Keratinocyte (primary cell): ENCODE results near the gene ZDHHC1.

Experiments used
- EZH2 ChIP-seq: IDR thresholded peaks from one replicate; pipeline ENCODE4 v1.6.1; 2012; ENCODE audit warnings: inconsistent platforms, mild to moderate bottlenecking, low read length, moderate library complexity
- TF ChIP-seq, protein P1 (sequence below), 3 experiments: IDR thresholded peaks in 1 of 3; conservative IDR thresholded peaks in 1 of 3; optimal IDR thresholded peaks in 1 of 3; 2 replicates in 2 of 3; 3 replicates in 1 of 3; pipeline versions ENCODE3 to v1.5.1; 2011; ENCODE audit warnings: low read length in 3 of 3, mild to moderate bottlenecking in 3 of 3, moderate library complexity in 2 of 3, control low read depth in 1 of 3, inconsistent platforms in 1 of 3; ENCODE audit not compliant: insufficient read depth in 2 of 3; ENCODE audit errors: extremely low read depth in 1 of 3

DNA sequence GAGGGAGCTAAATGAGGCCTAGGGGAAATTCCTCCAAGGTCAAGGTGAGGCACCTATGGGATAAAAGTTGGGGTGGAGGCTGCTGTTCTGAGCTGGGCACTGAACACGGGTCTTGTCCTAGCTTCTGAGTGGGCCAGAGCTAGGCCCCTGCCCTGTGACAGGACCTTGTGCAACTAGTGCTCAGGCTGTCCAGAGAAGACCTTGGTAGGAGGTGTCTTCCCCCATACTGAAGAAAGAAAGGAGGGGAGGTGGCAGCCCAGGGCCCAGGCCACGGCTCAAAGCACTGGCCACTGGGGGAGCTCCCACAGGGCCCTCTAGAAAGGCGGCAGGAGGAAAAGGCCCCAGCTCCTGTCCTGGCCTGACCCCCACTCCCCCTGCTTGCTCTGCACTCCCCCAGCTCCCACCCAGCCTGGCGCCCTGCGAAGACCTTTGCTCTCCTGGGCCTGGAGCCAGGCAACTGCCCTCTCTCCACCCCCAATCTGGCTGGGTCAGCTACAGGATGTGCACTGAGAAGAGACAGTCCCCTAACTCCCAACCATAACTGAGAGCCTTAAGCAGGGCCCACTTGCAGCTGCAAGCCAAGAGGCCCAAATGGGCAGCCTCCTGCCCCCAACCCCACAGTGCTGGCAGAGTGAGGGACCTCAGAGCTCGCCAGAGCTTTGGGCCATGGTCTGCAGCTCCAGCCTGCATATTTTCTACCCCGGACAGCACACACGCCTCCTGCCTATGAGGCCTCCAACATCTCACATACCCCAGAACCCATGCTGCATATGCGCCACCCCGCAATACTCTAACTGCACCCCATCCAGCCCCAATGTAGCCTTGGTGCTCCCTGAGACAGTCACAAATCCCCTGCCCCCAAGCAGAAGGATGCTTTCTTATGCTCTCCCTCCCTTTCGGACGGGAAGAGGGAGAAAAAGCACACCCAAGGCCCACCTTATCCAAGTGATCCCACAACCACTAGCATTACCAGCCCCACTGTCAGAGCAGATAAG lies 29.9 kb upstream of the ZDHHC1 start:
- no peak for TF ChIP-seq EZH2
- TF ChIP-seq, protein P1, sequence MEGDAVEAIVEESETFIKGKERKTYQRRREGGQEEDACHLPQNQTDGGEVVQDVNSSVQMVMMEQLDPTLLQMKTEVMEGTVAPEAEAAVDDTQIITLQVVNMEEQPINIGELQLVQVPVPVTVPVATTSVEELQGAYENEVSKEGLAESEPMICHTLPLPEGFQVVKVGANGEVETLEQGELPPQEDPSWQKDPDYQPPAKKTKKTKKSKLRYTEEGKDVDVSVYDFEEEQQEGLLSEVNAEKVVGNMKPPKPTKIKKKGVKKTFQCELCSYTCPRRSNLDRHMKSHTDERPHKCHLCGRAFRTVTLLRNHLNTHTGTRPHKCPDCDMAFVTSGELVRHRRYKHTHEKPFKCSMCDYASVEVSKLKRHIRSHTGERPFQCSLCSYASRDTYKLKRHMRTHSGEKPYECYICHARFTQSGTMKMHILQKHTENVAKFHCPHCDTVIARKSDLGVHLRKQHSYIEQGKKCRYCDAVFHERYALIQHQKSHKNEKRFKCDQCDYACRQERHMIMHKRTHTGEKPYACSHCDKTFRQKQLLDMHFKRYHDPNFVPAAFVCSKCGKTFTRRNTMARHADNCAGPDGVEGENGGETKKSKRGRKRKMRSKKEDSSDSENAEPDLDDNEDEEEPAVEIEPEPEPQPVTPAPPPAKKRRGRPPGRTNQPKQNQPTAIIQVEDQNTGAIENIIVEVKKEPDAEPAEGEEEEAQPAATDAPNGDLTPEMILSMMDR (optimal IDR thresholded peaks at IDR 0.05 in 1 of 3, IDR thresholded peaks at IDR 0.05 in 1 of 3, conservative IDR thresholded peaks at IDR 0.05 in 1 of 3; ENCODE audit: extremely low read depth in 1 of 3, insufficient read depth in 2 of 3, low read length in 3 of 3): no peak
